HG03108 (cell line): ENCODE results near the gene RELN.
"Not testable (repeated sequence)": the region's sequence is repeated elsewhere in the genome, so short reads cannot be mapped to it uniquely, and the experiment has no call there.

ENCODE experiments used
- ATAC-seq: cut with Tn5 transposase; IDR thresholded peaks from one replicate; pipeline ENCODE4 v1.9.1; 2021; ENCODE audit warnings: moderate library complexity; ENCODE audit not compliant: unreplicated experiment

Gene RELN

DNA sequence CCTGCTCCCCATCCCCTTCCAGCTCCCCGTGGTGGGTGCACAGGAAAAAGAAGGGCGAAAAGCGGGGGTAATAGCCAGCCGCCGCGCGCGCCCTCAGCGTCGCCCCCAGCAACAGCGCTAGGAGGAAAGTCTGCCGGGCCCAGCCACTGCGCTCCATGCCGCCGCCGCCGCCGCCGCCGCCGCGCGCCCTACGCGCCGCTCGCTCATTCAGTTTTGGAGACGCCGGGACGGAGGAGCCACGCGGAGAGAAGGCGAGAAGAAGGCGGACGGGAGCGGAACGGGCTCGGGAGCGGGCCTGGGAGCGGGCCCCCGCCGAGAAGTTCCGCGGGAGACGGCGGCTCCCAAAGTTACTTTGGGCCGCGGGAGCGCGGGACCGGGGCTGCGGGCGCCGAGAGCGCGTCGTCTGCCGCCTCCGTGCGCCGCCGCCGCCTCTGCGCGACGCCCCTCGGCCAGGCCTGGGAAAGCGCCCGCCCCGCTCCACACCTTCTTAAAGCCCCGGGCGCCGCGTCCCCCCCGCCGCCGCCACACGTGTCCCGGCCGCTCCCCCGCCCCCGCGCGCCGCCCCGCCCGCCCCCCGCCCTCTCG is at the start of gene RELN:
TSS of gene RELN (minus strand) at position 459 of the 585 bp plus-strand sequence. CDS start at position 157, 302 bp downstream.
- ATAC-seq = no peak

DNA sequence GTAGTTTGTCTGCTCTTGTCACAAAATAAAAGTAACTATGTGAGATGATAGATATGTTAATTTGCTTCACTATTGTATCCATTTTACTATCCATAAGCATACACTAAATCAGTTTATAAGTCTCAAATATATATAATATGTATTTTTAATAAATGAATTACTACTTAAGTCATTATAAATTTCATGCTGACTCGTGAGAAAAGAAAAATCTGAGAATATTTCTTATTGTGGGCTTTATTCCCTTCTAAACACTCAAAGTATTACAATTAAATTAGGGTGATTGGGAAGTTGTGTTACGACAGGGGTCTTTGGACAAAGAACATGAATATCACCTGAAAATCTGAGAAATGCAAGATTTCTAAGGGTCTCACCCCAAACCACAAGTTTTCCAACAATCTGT is 48.7 kb upstream of the RELN start:
- no peak for ATAC-seq

DNA sequence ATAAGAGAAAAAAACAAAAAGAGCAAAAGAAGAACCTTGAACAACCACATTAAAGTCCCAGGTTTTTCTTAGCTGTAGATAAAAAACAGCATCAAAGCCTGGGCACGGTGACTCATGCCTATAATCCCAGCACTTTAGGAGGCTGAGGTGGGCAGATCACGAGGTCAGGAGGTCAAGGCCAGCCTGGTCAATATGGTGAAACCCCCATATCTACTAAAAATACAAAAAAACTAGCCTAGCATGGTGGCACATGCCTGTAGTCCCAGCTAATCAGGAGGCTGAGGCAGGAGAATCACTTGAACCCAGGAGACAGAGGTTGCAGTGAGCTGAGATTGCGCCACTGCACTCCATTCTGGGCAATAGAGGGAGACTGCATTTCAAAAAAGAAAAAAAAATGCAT is 47.4 kb upstream of the RELN start:
- ATAC-seq = not testable (repeated sequence)

DNA sequence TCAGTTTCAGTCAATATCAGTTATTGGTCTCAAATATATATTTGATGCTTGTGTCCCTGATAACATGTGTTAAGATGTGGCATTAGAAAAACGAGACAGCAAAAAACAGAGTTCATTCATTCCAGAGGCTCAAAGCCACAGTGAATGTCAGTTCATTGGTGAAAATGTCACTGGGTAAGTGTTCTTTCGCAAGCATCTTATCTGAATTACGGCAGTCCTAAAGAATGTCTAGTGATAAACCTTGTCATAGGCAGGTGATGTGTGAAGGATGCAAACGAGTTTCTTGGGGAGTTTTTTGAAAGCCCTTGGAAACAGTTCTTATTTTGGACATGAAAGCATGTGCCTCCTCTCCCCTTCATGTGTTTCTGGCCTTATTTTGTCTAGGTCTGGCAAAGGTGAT is 45.9 kb upstream of the RELN start:
- no peak for ATAC-seq

DNA sequence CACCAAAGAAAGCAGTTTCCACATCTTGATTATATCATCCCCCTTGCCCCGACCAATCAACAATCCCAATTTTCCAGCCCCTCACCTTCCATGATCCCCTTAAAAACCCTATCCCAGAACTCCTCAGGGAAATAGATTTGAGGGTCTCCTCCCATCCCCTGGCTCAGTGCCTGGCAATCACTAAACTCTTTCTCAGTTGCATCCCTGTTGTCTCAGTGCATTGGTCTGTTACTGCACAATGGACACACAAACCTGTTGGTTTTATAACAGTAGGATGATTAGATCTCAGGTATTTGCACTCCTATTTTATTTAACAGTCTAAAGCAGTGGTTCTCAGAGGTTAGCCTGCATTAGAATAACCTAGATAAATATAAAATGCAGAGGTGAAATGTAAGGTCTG is 45.2 kb upstream of the RELN start:
- no peak for ATAC-seq

DNA sequence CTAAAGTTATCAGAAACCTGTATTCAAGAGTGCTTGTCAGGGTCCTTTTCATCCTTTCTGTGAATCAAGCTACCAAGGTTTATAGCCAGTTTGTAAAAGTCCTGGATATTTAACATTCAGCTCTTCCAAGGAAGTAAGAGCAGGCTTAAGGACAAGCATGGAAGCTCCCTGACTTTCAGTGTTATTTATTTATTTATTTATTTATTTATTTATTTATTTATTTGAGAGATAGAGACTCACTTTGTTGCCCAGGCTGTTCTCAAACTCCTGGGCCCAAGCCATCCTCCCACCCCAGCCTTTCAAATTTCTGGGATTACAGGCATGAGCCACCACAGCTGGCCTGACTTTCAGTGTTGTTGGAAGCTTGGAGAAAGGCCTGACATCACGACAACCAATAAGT is 44.4 kb upstream of the RELN start:
- ATAC-seq = no peak

DNA sequence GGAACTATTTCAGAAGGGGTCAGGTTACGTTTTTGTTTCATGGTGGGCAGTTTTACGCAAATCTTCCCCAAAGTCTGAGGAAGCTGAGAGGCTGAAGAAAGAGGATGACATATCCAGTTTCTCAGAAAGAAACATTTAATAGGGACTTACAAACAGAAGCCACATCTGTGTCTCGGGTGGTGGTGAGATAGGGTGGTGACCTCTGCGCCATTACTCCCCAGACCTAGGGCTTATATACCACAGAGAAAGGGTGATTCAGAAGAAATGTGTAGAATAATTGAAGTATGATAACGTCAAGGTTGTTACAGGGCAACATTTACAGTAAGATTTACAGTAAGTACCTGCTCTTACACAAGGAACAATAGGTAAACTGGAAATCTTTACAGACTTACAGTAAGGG is 43.0 kb upstream of the RELN start:
- ATAC-seq = no peak

DNA sequence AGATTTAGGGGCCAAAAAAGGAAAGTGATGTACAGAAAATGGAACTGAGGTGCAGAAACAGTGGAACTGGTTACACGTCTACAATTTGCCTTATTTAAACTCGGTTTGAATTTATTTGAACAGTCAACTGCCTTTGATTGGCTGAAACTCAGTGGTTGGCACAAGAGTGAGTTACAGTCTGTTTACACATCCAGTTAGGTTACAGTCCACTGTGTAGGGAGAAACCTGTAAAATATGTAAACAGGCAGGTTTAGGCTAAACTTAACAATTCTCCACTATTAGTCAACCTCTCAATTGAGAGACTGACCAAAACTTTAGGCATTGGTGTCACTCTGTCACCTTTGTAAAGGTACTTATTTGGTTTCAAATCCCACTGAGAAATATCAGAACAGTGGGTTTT is 40.3 kb upstream of the RELN start:
- ATAC-seq = no peak

DNA sequence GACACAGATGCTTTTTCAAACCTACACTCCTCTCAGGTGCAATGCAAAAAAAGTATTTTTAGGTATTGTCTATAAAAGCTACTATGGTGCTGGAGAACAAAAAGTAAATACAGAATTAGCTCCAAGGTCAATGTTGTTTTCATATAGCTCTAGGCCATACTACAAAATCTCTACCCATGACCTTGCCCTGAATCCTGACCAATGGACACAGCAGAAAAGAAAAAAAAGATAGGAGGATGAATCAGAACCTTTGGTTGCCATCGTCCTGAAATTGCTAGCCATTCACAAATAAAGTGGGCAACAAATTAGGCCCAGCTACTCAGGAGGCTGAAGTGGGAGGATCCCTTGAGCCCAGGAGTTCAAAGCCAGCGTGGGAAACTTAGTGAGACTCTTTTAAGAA is 35.2 kb upstream of the RELN start:
- ATAC-seq = no peak

DNA sequence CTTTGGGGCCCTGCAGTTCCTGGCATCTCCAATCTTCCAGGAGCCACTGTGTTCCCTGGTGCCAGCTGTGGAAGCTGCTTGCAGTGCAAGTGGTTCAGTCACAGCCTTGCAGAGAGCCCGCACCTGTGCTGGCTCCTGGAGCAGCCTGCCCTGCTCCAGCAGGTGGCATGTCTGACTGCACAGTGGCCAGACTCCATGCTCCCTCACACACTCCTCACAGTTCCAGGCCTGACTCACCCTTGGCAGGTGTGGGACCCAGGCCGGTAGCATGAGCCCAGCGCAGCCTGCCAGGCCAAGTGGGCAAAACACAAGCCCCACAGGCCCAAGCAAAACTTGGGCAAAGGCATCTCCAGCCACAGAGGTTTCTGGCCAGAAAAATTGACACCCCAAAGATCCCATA is 33.6 kb upstream of the RELN start:
- no peak for ATAC-seq

DNA sequence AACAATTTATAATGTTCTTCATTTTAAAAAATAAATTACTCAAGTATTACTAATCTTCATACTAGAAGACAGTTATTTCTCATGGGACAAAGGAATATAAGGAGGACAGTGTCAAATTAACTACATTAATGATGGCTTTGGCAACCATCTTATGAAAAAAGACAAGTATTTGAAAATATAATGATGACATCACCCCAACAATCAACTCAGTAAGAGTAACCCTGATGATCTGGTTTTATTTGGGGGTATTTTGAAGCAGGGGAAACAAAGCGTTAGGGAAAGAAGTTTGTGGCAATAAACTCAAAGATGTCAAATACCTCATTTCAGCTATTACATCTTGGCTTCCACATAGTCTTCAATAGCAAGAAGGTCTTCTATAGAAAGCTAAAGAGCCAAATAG is 29.0 kb upstream of the RELN start:
- ATAC-seq = no peak

DNA sequence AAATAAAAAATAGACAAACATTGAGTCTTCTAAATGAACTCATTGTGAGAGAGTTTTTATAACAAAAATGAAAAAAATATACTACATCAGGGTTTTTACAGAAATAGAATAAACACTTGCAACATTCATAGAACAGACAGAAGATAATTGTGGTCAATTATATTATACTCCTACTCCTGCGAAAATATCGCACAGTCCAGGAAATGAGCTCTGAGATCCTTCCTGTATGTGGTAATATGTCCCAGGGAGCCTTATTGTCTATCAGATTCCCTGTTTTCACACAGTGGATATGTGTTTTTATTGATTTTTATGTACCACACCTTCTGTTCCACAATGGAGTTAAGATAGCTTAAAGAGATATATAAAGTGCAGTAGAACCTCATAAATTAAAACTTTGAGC is 27.5 kb upstream of the RELN start:
- ATAC-seq = no peak

DNA sequence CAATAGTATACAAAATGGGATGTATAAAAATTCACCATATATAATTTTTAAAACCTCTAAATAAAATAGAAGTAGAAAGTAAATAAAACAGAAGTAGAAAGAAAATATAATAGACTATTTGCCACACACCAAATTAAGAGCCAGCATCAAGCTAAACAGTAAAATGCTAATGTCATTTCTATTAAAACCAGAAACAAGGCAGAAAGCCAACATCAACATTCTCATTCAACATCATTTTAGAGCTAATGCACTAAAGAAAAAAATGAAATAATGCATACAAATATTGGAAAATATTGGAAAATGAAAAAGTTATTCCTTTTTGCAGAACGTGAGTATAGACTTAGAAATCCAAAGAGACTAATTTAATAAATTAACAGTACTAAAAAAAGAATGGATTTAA is 23.4 kb upstream of the RELN start:
- no peak for ATAC-seq

DNA sequence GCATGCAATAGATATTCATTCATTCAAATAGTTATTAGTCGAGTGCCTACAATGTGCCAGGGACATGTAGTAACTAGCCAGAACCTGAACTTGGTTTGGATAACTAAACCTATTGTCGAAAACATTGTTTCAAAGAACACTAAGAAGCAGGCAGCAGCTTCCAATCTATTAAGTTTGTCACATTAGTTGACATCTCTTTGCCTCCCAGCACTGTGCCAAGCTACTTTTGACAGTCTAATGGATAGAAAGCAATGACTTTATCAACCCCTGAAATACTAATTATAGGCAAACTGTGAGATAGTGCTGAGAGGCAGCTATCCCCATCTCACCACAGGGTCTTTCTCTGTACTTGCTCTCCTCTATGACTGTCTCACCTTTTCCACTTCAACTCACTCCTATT is 22.4 kb upstream of the RELN start:
- no peak for ATAC-seq

DNA sequence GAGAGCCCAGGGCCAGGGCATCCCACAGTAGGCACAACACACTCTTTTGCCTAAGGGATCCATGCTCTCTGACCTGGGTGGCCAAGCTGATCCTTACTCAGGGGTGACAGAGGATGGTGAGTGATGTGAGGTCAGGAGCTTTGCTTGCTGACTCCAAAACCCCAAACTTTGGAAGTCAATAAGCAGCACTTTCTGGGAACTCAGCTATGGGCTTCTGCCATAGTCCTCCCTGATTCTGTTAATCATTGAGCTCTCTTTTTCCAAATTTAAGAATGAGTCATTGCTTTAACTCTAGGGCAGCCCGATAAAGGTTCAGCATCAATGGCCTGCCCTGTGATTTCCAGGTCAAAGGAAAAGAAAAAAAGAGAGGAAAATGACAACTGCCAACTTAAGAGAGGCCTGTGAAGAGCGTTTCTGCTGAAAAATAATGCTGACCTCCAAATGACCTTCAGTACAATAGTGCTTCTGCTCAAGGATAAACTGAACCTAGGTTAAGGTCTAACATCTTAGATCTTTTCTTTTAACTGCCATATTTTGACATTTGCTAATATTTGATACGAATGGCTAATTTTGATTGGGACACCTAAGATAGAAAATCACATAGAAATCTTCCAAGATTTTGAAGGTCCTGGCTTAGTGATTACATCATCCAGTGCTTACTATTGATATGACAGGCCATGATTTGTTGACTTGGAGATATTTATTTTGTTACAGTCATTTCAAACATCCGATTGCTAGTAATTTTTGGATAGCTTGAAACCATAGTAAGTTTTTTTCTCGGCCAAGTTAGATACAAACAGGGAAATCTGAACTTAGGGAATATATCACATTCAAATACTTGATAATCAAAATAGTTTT is 20.8 kb upstream of the RELN start:
- no peak for ATAC-seq

DNA sequence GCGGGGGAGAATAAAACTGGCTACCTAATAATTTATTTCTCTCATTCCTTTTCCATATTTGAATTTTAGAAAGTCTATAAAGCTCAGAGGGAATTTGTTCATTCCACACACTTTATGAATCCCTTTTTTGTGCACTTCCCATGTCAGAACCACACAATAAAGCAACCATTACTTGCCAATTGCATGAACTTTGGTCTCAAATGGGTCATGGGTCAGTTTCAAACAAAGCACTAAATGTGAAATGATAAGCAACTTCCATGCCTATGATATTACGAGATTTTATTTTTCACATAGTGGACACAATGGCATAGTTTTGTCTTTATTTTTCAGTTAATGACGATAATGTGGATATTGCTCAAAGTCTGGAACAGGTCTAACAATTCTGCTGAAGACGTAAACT is 18.6 kb upstream of the RELN start:
- ATAC-seq = no peak

DNA sequence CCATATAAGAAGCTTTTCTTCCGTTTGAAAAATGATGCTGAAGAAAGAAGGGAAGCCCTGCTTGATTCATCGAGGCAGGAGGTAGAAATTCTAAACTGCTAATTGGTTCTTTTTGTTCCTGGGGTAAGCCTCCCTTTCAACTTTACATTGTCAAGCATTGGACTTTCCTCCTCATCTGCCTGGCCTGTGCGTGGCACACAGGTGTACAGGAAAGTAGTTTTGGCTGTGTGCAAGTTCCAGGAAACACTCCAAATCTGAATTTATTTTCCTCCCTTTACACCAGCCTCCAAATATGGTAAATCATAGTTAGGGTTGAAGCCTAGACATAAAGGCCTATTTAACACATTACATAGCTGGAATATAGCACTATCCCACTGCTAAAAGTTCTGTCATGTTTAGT is 18.2 kb upstream of the RELN start:
- no peak for ATAC-seq

DNA sequence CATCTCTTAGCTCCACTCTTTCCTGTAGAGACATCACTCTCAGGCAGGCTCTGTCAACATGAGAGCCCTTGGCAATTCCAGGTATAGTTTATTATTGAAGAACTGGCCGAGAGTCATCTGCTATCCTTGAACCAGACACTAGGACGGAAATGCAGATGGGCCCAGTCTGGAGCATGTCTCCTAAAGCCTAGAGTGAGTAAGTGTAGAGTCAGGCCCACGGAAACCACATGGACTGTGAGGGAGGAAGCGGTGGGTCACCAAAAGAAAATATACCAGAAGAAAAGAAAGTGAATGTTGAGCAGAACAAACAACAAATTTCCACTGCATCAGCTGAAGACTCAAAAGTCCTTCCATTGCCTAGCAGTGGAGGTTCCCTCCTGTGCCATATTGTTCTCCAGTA is 15.7 kb upstream of the RELN start:
- ATAC-seq = no peak

DNA sequence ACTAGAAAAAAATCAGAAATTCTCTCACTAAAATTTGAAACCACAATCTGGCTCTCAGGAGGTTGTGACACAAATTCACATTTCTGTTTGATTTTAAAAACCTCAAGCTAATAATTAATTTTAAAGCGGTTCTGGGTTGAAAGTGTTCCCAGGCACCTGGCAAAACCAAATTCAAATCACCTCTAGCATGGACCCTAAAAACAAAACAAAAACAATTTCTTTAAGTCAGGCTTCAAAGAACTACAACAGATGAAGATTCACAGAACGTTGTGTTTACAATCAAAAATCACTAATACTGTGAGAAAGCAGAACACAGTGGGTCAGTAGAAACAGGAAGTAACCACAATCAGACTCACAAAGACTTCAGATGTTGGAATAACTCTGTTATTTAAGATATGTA is 7.2 kb upstream of the RELN start:
- ATAC-seq = no peak

DNA sequence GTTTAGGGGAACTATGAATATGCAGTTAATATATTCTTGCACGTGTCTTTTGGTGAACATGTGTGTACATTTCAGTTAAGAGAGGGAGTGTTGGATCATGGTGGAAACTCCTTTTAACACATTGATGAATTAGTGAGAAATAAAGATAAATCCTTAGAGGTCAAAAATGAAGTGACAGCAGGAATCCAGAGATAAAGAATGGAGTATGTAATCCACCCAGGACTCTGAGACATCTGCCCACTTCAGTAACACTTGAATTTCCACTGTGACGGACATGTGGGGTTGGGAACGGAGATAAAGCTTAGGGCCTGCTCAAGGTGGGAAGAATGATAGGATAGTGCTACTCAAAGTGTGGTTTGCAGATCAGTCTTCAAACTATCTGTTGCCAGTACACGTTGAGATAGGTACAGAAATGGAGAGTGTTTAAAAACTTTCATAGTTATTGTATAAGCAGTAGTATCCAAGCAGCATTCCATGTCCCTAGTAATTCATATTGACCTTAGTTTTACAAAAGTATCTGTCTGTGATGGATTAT is 6.6 kb upstream of the RELN start:
- no peak for ATAC-seq

DNA sequence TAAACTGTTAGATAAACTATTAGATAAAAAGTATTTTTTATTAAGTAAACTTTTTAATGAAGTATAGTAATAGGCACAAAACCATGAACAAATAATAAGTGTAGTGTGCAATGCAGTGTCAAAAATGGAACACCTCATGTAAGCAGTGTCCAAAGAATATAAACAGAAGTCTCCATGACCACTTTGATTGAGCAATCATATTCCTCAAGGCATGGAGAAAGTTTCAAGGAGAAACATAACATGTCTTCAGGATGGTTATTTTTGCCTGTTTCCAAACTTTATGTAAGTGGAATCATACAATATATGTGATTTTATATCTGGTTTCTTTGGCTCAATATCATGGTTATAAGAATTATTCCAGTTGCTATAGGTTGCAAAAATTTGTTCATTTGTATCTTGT is 6.1 kb upstream of the RELN start:
- no peak for ATAC-seq

DNA sequence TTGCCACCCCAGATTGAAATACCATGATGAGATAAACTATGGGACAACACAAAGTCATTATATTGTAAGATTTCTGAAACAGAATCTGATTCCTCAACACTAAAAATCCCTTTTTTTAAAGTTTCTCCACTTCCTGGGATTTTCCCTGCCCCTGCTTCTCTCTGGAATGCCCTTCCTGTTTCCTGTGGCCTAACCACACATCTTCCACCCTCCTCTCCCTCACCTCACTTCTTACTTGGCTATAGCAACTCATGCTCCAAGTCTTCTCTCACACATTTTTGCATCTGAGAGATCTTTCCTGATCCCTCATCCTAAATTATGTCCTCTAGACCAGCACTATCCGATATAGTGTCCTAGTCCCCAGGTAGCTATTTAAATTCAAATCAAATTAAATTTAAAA is 4.1 kb upstream of the RELN start:
- no peak for ATAC-seq

DNA sequence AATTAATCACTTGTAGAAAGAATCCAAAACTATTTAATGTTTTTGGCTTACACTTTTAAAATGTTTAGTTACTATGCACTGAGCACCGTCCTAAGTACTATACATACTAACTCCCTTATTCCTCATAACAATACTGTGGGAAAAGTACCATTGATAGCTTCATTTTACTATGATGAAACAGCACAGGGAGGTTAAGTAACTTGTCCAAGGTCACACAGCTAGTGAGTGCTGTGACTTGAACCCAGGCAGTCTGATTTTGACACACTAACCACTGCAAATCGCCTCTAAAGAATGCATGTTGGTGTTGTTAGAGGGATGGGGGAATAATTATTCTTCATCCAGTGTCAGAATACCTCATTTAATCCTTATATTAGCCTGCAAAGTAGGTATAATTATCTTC is 1.9 kb upstream of the RELN start:
- no peak for ATAC-seq
